HG03354 (cell line): ENCODE measurements around the gene RNF123.
A peak's percentile ranks its signal among the peaks of the same experiment; 100 is the strongest.

Experiments used
- ATAC-seq: cut with Tn5 transposase; IDR thresholded peaks from one replicate; pipeline ENCODE4 v1.9.1; 2021; ENCODE audit warnings: mild to moderate bottlenecking; ENCODE audit not compliant: unreplicated experiment, poor library complexity, severe bottlenecking

The RNF123 gene

GRCh38 chr3:49689046-49689907, at the start of gene RNF123, which contains the start of gene MST1:
Gene RNF123 (plus strand): TSS chr3:49689557. CDS start chr3:49691166, 1,609 bp downstream.
Gene MST1 (minus strand): TSS chr3:49689474. CDS start chr3:49688691, 783 bp downstream.
- peak; percentile 64 for ATAC-seq

GRCh38 chr3:49641292-49641691, 48.1 kb upstream of the RNF123 start:
- ATAC-seq = no peak

GRCh38 chr3:49641921-49642707, 47.2 kb upstream of the RNF123 start:
- no peak for ATAC-seq

- ATAC-seq = no peak
Observed at GRCh38 chr3:49642708-49643145, 46.6 kb upstream of the RNF123 start.

GRCh38 chr3:49644684-49645083, 44.7 kb upstream of the RNF123 start:
- no peak for ATAC-seq

DNA sequence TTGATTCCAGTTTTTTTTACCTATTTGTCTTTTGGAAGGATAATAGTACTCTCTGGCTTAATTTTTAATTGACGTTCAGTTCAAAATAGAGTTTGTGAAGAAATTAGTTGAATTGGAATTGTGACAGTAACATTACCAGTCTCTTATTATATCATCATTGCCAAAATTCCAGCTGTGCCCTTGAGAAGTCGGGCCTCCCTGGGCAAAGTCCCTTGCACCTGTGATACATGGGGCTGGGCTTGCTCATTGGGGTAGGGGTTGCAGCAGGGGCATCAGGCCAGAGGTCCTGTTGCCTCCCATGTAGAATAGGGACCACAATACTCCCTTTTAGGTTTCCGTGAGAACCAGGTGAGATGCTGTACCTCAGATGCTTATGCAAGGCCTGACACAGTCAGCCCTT, 43.1 kb upstream of the RNF123 start:
- ATAC-seq = no peak

GRCh38 chr3:49647741-49648140, 41.6 kb upstream of the RNF123 start:
- no peak for ATAC-seq

GRCh38 chr3:49648354-49649019, 40.9 kb upstream of the RNF123 start:
- no peak for ATAC-seq

DNA sequence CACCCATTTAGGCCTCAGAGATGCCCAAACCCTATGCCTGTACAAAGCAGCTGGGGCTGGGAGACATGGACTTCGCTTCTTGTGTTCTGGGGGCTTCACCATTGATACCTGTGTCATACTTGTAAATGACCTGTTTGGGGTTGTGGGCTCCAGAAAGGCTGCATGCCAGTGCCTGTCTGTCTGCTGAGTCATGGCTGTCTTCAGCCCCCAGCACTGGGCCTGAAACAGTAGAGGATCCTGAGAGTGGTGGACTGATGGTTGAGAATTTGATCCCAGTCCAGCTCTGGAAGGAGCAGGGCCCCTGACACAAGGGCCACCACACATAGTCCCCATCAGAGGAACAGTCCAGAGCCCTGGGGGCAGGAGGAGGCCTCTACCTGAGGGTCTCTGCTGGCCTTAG, 39.8 kb upstream of the RNF123 start:
- no peak for ATAC-seq

DNA sequence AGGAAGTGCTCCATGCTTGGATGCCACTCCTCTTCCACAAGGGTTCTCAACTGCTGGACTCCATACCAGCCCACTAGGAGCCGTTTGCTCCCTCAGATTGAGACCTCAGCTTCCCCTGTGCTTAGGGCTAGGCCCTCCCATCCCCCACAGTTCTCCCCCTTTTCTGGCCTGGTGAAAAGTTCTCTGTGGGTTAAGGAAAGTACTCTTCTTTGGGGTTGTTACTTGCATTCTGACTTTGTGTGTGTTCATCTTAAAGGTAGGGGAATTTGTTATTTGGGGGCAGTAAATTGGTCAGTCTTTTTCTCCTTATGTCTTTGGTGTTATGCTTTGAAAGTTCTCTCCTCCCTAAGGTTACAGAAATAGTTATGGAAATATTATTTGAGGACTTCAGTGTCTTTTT, 39.2 kb upstream of the RNF123 start:
- no peak for ATAC-seq

GRCh38 chr3:49650637-49651036, 38.7 kb upstream of the RNF123 start:
- no peak for ATAC-seq

DNA sequence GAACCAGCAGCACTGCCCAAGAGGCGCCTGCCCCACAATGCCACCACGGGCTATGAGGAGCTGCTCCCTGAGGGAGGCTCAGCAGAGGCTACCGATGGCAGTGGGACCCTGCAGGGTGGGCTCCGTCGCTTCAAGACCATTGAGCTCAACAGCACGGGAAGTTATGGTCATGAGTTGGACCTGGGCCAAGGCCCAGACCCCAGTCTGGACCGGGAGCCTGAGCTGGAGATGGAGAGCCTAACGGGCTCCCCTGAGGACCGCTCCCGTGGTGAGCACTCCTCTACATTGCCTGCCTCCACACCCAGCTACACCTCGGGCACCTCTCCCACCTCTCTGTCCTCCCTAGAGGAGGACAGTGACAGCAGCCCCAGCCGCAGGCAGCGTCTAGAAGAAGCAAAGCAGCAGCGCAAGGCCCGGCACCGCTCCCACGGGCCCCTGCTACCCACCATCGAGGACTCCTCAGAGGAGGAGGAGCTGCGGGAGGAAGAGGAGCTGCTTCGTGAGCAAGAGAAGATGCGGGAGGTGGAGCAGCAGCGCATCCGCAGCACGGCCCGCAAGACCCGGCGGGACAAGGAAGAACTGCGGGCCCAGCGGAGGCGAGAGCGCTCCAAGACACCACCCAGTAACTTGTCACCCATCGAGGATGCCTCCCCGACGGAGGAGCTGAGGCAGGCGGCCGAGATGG, 37.0 kb upstream of the RNF123 start:
- ATAC-seq = no peak

- ATAC-seq = no peak
Observed at GRCh38 chr3:49652903-49653415, 36.4 kb upstream of the RNF123 start.

- ATAC-seq = no peak
Observed at GRCh38 chr3:49653621-49654020, 35.7 kb upstream of the RNF123 start.

DNA sequence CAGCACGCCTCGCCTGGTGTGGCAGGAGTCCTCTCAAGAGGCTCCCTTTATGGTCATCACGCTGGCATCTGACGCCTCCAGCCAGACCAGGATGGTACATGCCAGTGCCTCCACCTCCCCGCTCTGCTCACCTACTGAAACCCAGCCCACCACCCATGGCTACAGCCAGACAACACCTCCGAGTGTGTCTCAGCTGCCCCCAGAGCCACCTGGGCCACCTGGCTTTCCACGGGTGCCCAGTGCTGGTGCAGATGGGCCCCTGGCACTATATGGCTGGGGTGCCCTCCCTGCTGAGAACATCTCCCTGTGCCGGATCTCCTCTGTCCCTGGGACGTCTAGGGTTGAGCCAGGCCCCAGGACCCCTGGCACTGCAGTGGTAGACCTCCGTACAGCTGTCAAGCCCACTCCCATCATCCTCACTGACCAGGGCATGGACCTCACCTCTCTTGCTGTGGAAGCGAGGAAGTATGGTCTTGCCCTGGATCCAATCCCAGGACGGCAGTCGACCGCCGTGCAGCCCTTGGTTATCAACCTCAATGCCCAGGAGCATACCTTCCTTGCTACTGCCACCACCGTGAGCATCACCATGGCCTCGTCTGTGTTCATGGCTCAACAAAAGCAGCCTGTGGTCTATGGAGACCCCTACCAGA, 35.1 kb upstream of the RNF123 start:
- no peak for ATAC-seq

DNA sequence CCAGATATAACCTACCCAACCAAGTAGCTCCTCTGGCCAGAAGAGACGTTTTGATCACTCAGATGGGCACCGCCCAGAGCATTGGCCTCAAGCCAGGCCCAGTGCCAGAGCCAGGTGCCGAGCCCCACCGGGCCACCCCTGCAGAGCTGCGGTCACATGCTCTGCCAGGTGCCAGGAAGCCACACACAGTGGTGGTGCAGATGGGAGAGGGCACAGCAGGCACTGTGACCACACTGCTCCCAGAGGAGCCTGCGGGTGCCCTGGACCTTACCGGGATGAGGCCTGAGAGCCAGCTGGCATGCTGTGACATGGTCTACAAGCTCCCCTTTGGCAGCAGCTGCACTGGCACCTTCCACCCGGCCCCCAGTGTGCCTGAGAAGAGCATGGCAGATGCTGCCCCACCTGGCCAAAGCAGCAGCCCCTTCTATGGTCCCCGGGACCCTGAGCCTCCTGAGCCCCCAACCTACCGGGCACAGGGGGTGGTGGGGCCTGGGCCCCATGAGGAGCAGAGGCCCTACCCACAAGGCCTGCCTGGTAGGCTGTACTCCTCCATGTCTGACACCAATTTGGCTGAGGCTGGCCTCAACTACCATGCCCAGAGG, 34.3 kb upstream of the RNF123 start:
- no peak for ATAC-seq

GRCh38 chr3:49655731-49656285, 33.5 kb upstream of the RNF123 start:
- no peak for ATAC-seq

DNA sequence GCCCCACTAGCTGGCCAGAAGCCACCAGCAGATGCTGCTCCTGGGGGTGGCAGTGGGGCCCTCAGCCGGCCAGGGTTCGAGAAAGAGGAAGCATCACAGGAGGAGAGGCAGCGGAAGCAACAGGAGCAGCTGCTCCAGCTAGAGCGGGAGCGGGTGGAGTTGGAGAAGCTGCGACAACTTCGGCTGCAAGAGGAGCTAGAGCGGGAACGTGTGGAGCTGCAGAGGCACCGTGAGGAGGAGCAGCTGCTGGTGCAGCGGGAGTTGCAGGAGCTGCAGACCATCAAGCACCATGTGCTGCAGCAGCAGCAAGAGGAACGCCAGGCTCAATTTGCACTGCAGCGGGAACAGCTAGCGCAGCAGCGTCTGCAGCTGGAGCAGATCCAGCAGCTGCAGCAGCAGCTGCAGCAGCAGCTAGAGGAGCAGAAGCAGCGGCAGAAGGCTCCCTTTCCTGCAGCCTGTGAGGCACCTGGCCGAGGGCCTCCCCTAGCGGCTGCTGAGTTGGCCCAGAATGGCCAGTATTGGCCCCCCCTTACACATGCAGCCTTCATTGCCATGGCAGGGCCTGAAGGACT, 32.7 kb upstream of the RNF123 start:
- ATAC-seq = no peak
